ENCODE data around the gene NELFA. TPM values are rescaled to one million over a fixed set of nuclear protein-coding genes. Genes with fewer than 3 reads are reported as not detected.

Gene NELFA
- total RNA-seq, 1 donor = 19.9 TPM

GRCh38 chr4:1982124-1983052, 26.4 kb downstream of the NELFA start:
- Histone ChIP-seq H3K9me3 (ENCODE audit: low read depth, low read length) (no peaks in the 10 kb centered on the region), H3K4me1 (ENCODE audit: insufficient read depth, low read length) (no peaks in the 10 kb centered on the region), H3K36me3 (ENCODE audit: insufficient read depth, low read length) (peaks cover 63% of the 10 kb centered on the region), H3K27ac (ENCODE audit: low read depth, low read length) (no peak overlapping the region), H3K4me3 (ENCODE audit: insufficient read depth, low read length) (no peak overlapping the region), H3K27me3 (ENCODE audit: insufficient read depth, low read length) (no peaks in the 10 kb centered on the region), H3K4me2 (ENCODE audit: insufficient read depth, low read length) (no peak overlapping the region), H2AFZ (ENCODE audit: low read length) (no peak overlapping the region), H3K79me2 (ENCODE audit: insufficient read depth, low read length) (no peaks in the 10 kb centered on the region), H4K20me1 (ENCODE audit: insufficient read depth, low read length) (peaks cover 9% of the 10 kb centered on the region)
- DNase-seq (ENCODE audit: insufficient read length, low spot score, missing footprints) = peak; percentile 83
- no peak for TF ChIP-seq CTCF (IDR thresholded peaks at IDR 0.05; ENCODE audit: extremely low read depth, low read depth, low read length)

GRCh38 chr4:1981251-1982058, 27.3 kb downstream of the NELFA start:
- Histone ChIP-seq H3K4me1 (ENCODE audit: insufficient read depth, low read length) (no peaks in the 10 kb centered on the region), H2AFZ (ENCODE audit: low read length) (no peak overlapping the region), H3K27me3 (ENCODE audit: insufficient read depth, low read length) (no peaks in the 10 kb centered on the region), H3K79me2 (ENCODE audit: insufficient read depth, low read length) (no peaks in the 10 kb centered on the region), H3K27ac (ENCODE audit: low read depth, low read length) (no peak overlapping the region), H4K20me1 (ENCODE audit: insufficient read depth, low read length) (peaks cover 5% of the 10 kb centered on the region), H3K4me2 (ENCODE audit: insufficient read depth, low read length) (no peak overlapping the region), H3K36me3 (ENCODE audit: insufficient read depth, low read length) (peaks cover 72% of the 10 kb centered on the region), H3K4me3 (ENCODE audit: insufficient read depth, low read length) (no peak overlapping the region), H3K9me3 (ENCODE audit: low read depth, low read length) (no peaks in the 10 kb centered on the region)
- peak; percentile 83 for DNase-seq (ENCODE audit: insufficient read length, low spot score, missing footprints)
- no peak for TF ChIP-seq CTCF (IDR thresholded peaks at IDR 0.05; ENCODE audit: extremely low read depth, low read depth, low read length)

- Histone ChIP-seq H3K4me2 (ENCODE audit: insufficient read depth, low read length) (no peak overlapping the region), H3K36me3 (ENCODE audit: insufficient read depth, low read length) (peaks cover 80% of the 10 kb centered on the region), H3K4me3 (ENCODE audit: insufficient read depth, low read length) (no peak overlapping the region), H3K79me2 (ENCODE audit: insufficient read depth, low read length) (no peaks in the 10 kb centered on the region), H3K27me3 (ENCODE audit: insufficient read depth, low read length) (no peaks in the 10 kb centered on the region), H3K4me1 (ENCODE audit: insufficient read depth, low read length) (no peaks in the 10 kb centered on the region), H4K20me1 (ENCODE audit: insufficient read depth, low read length) (peaks cover 5% of the 10 kb centered on the region), H3K9me3 (ENCODE audit: low read depth, low read length) (no peaks in the 10 kb centered on the region), H3K27ac (ENCODE audit: low read depth, low read length) (no peak overlapping the region), H2AFZ (ENCODE audit: low read length) (no peak overlapping the region)
- TF ChIP-seq CTCF (IDR thresholded peaks at IDR 0.05; ENCODE audit: extremely low read depth, low read depth, low read length) = no peak
- DNase-seq (ENCODE audit: insufficient read length, low spot score, missing footprints) = peak; percentile 52
Observed at GRCh38 chr4:1980561-1981041, 28.2 kb downstream of the NELFA start.
